CD4-positive, alpha-beta T cell (primary cell): ENCODE measurements around the gene HK3. TPM values are rescaled to one million over a fixed set of nuclear protein-coding genes. Genes with fewer than 3 reads are reported as not detected.

ENCODE experiments used
- ATAC-seq: fragments of 200-7000 bp; cut with Tn5 transposase; one replicate; pipeline ENCODE4 v1.10.0; 2022; ENCODE audit warnings: mild to moderate bottlenecking; ENCODE audit not compliant: poor library complexity
- CTCF ChIA-PET: fragments of 350-600 bp; sonication (Branson Sonifier 250); formaldehyde crosslinking; loops from one replicate; lab custom pipeline; 2021; ENCODE audit warnings: antibody characterized with exemption, inconsistent platforms; lab: Charles Lee
- POLR2A ChIA-PET: fragments of 350-600 bp; sonication (Branson Sonifier 250); formaldehyde crosslinking; loops from one replicate; lab custom pipeline; 2021; ENCODE audit warnings: antibody characterized with exemption, inconsistent platforms; lab: Charles Lee
- DNase-seq, 14 experiments: peaks; one replicate each; pipeline ENCODE4 v3.0.0-alpha.2; 2013 to 2020; ENCODE audit warnings: mixed read lengths in 2 of 14
- H3K27ac ChIP-seq, 2 donors: one replicate each; pipeline versions ENCODE4 v1.5.1 to v1.7.0; 2013; ENCODE audit warnings: low read length in 2 of 2, low read depth in 1 of 2, mild to moderate bottlenecking in 1 of 2
- H3K27me3 ChIP-seq, 2 experiments: 1 replicate in 1 of 2; 2 replicates in 1 of 2; pipeline versions ENCODE4 v1.6.1 to v1.7.0; 2013; ENCODE audit warnings: low read length in 2 of 2, control low read depth in 1 of 2, mild to moderate bottlenecking in 1 of 2, moderate library complexity in 1 of 2; ENCODE audit not compliant: insufficient read depth in 2 of 2, control insufficient read depth in 1 of 2
- H3K36me3 ChIP-seq: one replicate; pipeline ENCODE4 v1.6.1; 2013; ENCODE audit warnings: low read length, control low read depth; ENCODE audit not compliant: insufficient read depth
- H3K4me1 ChIP-seq: one replicate; pipeline ENCODE4 v1.6.1; 2013; ENCODE audit warnings: low read length, control low read depth; ENCODE audit not compliant: insufficient read depth
- H3K4me3 ChIP-seq: one replicate; pipeline ENCODE4 v1.5.1; 2013; ENCODE audit warnings: mild to moderate bottlenecking, low read length, moderate library complexity
- H3K9me3 ChIP-seq, 2 experiments: 1 replicate in 1 of 2; 2 replicates in 1 of 2; pipeline versions ENCODE4 v1.6.1 to v1.7.0; 2013; ENCODE audit warnings: low read length in 2 of 2, mild to moderate bottlenecking in 2 of 2, control low read depth in 1 of 2, moderate library complexity in 1 of 2; ENCODE audit not compliant: control insufficient read depth in 1 of 2, insufficient read depth in 1 of 2
- H3K27ac Mint-ChIP-seq: one replicate; pipeline ENCODE4 v1.8.0; 2020; ENCODE audit warnings: mixed read lengths
- H3K27me3 Mint-ChIP-seq: one replicate; pipeline ENCODE4 v1.8.0; 2021; ENCODE audit warnings: mixed read lengths
- H3K36me3 Mint-ChIP-seq: one replicate; pipeline ENCODE4 v1.8.0; 2021; ENCODE audit warnings: low read depth, mixed read lengths
- H3K4me1 Mint-ChIP-seq: one replicate; pipeline ENCODE4 v1.8.0; 2021; ENCODE audit warnings: low read depth, mixed read lengths
- H3K4me3 Mint-ChIP-seq: one replicate; pipeline ENCODE4 v1.8.0; 2020; ENCODE audit warnings: mild to moderate bottlenecking, mixed read lengths
- H3K9me3 Mint-ChIP-seq: one replicate; pipeline ENCODE4 v1.8.0; 2020; ENCODE audit warnings: mixed read lengths
- intact Hi-C, 2 experiments: fragments of 100-400 bp; cut with DNase I in 1 of 2; cut with micrococcal nuclease in 1 of 2; formaldehyde crosslinking; loops; one replicate each; pipeline versions ENCODE4 v1.15.1 to v1.9.0; 2023 to 2025; cut with DNase I, micrococcal nuclease
- total RNA-seq, 174 experiments: library from RNA in 2 of 174; stranded (reverse) in 2 of 174; gene quantifications; one replicate each; pipeline ENCODE4 v1.2.3 and lab custom pipeline; 2021 to 2026
- TF ChIP-seq, protein P1 (sequence below): fragments of 200-600 bp; IDR thresholded peaks from one replicate; pipeline ENCODE4 v1.8.0; 2022; ENCODE audit warnings: antibody characterized with exemption, mild to moderate bottlenecking

Gene HK3
- total RNA-seq, 2 experiments from 2014 or later = 0.74 to 1.2 TPM

DNA sequence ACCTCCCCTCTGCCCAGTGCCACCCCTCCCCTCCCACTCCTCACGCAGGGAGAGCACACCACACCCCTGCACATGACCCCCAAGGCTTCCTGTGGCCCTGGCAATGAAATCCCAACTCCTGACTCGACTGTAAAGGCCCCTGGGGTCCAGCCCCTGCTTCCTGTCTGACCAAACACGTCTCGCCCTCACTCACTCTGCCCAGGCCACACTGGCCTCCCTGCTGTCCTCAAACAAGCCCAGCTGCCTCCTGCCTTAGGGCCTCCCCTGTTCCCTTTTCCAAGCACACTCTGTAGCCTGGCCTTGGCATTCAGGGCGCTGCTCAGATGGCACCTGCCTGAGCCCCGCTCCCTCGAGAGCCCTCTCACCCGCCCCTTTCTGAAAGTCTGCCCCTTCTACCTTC, 42.4 kb downstream of the HK3 start:
- peaks cover 0 to 5% of the 10 kb centered on the region in 2 experiments for H3K9me3 ChIP-seq
- Mint-ChIP-seq H3K4me1 (no peaks in the 10 kb centered on the region), H3K9me3 (no peaks in the 10 kb centered on the region), H3K4me3 (no peak overlapping the region), H3K27me3 (peaks cover 29% of the 10 kb centered on the region), H3K27ac (no peak overlapping the region), H3K36me3 (no peaks in the 10 kb centered on the region)
- ATAC-seq (no peak), DNase-seq (no peak)
- H3K4me1 ChIP-seq = no peaks in the 10 kb centered on the region
- H3K27ac ChIP-seq = no peak overlapping the region
- no peak overlapping the region for H3K4me3 ChIP-seq
- no peaks in the 10 kb centered on the region for H3K36me3 ChIP-seq
- ChIA-PET CTCF (no interaction called here), POLR2A (no interaction called here)
- TF ChIP-seq, protein P1, sequence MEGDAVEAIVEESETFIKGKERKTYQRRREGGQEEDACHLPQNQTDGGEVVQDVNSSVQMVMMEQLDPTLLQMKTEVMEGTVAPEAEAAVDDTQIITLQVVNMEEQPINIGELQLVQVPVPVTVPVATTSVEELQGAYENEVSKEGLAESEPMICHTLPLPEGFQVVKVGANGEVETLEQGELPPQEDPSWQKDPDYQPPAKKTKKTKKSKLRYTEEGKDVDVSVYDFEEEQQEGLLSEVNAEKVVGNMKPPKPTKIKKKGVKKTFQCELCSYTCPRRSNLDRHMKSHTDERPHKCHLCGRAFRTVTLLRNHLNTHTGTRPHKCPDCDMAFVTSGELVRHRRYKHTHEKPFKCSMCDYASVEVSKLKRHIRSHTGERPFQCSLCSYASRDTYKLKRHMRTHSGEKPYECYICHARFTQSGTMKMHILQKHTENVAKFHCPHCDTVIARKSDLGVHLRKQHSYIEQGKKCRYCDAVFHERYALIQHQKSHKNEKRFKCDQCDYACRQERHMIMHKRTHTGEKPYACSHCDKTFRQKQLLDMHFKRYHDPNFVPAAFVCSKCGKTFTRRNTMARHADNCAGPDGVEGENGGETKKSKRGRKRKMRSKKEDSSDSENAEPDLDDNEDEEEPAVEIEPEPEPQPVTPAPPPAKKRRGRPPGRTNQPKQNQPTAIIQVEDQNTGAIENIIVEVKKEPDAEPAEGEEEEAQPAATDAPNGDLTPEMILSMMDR = no peak
- peaks cover 6 to 7% of the 10 kb centered on the region in 2 experiments for H3K27me3 ChIP-seq
- intact Hi-C loops = no loop called here

DNA sequence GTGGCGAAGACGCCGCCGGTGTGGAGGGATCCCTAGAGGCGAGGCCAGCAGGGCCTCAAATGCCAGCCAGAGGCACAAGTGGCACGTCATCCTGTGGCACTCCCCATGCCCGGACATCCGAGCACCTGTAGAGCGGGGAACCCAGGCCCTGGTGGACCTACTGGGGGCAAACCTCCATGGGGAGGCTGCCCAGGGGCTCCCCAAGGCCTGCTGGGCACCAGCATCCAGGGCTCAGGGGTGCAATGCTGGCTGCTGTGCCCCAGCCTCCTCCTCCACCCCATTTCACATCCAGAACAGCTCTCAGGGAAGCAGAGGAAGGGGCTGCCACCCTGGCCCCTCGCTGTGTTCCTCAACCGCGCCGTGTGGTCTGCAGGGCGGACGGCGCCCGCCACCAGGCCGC, 43.5 kb downstream of the HK3 start:
- peaks cover 28% of the 10 kb centered on the region for H3K27me3 Mint-ChIP-seq
- POLR2A ChIA-PET = no interaction called here
- CTCF ChIA-PET = no interaction called here
- Histone ChIP-seq H3K27ac (no peak overlapping the region), H3K4me3 (no peak overlapping the region), H3K27me3 (peaks cover 3 to 5% of the 10 kb centered on the region in 2 experiments), H3K4me1 (no peaks in the 10 kb centered on the region), H3K9me3 (peaks cover 0 to 5% of the 10 kb centered on the region in 2 experiments), H3K36me3 (no peaks in the 10 kb centered on the region)
- H3K4me3 Mint-ChIP-seq = no peak overlapping the region
- H3K4me1 Mint-ChIP-seq = no peaks in the 10 kb centered on the region
- intact Hi-C loops = no loop called here
- H3K27ac Mint-ChIP-seq = no peak overlapping the region
- no peaks in the 10 kb centered on the region for H3K9me3 Mint-ChIP-seq
- DNase-seq (no peak), ATAC-seq (no peak)
- TF ChIP-seq, protein P1 = no peak
- no peaks in the 10 kb centered on the region for H3K36me3 Mint-ChIP-seq

- Mint-ChIP-seq H3K27ac (no peak overlapping the region), H3K9me3 (no peaks in the 10 kb centered on the region), H3K27me3 (peaks cover 35% of the 10 kb centered on the region), H3K4me3 (no peak overlapping the region), H3K36me3 (no peaks in the 10 kb centered on the region), H3K4me1 (no peaks in the 10 kb centered on the region)
- DNase-seq = no peak
- CTCF ChIA-PET = no interaction called here
- Histone ChIP-seq H3K36me3 (no peaks in the 10 kb centered on the region), H3K4me3 (no peak overlapping the region), H3K27ac (no peak overlapping the region), H3K9me3 (peaks cover 0 to 9% of the 10 kb centered on the region in 2 experiments), H3K4me1 (no peaks in the 10 kb centered on the region), H3K27me3 (peaks cover 5 to 6% of the 10 kb centered on the region in 2 experiments)
- TF ChIP-seq, protein P1 = no peak
- intact Hi-C loops = no loop called here
- no peak for ATAC-seq
- POLR2A ChIA-PET = no interaction called here
Observed at GRCh38 chr5:176854164-176854563, 45.0 kb downstream of the HK3 start.
